A549 (cell line): ENCODE data around the gene OVAAL. TPM values are rescaled to one million over a fixed set of nuclear protein-coding genes. Genes with fewer than 3 reads are reported as not detected.

ENCODE experiments used
- ATAC-seq, 2 experiments: fragments of 200-7000 bp in 1 of 2; fragments of >200 bp in 1 of 2; cut with Nextera tagmentation in 1 of 2; cut with Tn5 transposase in 1 of 2; 3 replicates each; pipeline versions ENCODE4 v1.8.0 to v1.9.1; 2018 to 2020; ENCODE audit warnings: mild to moderate bottlenecking in 1 of 2, moderate library complexity in 1 of 2
- CTCF ChIA-PET: fragments of 300-600 bp; sonication (Branson Sonifier 250); formaldehyde crosslinking; extraction: SDS; loops from one replicate; lab custom pipeline; 2021; ENCODE audit warnings: antibody characterized with exemption, inconsistent platforms; lab: Yijun Ruan, JAX
- POLR2A ChIA-PET: fragments of 350-600 bp; formaldehyde crosslinking; extraction: SDS; loops from one replicate; lab custom pipeline; 2021; ENCODE audit warnings: antibody characterized with exemption, inconsistent platforms; lab: Yijun Ruan, JAX
- DNase-seq, 2 experiments: peaks; one replicate each; pipeline versions ENCODE4 v3.0.0 to v3.0.0-alpha.2; 2011 to 2016; ENCODE audit warnings: low read depth in 1 of 2, low spot score in 1 of 2
- FAIRE-seq: peaks from 2 replicates; lab custom pipeline; 2011; peaks lifted over from hg19 to GRCh38; lab: Jason Lieb, UNC
- H3K27ac ChIP-seq, 2 experiments: fragments of >200 bp; sonication (Bioruptor Twin); formaldehyde crosslinking; 3 replicates each; pipeline ENCODE4 v1.5.1; 2016 to 2017
- H3K4me1 ChIP-seq: fragments of >200 bp; sonication (Bioruptor Twin); formaldehyde crosslinking; 3 replicates; pipeline ENCODE4 v1.6.1; 2016
- H3K4me2 ChIP-seq: fragments of >200 bp; sonication (Bioruptor Twin); formaldehyde crosslinking; 3 replicates; pipeline ENCODE4 v1.6.1; 2016
- H3K4me3 ChIP-seq: fragments of >200 bp; sonication (Bioruptor Twin); formaldehyde crosslinking; 3 replicates; pipeline ENCODE4 v1.5.1; 2016
- H3K9me3 ChIP-seq: fragments of >200 bp; sonication (Bioruptor Twin); formaldehyde crosslinking; 3 replicates; pipeline ENCODE4 v1.6.1; 2016
- E2F6 ChIP-seq: IDR thresholded peaks from 2 replicates; pipeline ENCODE4 v1.6.1; 2012; ENCODE audit warnings: low read depth, borderline replicate concordance
- ESRRA ChIP-seq: fragments of 150-350 bp; IDR thresholded peaks from 2 replicates; pipeline ENCODE4 v1.6.1; 2014; ENCODE audit warnings: mild to moderate bottlenecking, low read length, borderline replicate concordance
- FOXS1 ChIP-seq: fragments of 250-450 bp; sonication (Bioruptor Pico); IDR thresholded peaks from 2 replicates; pipeline ENCODE4 v1.5.0; 2020; ENCODE audit warnings: mild to moderate bottlenecking, moderate library complexity
- GATA3 ChIP-seq: IDR thresholded peaks from 2 replicates; pipeline ENCODE4 v1.6.1; 2012; ENCODE audit warnings: borderline replicate concordance
- HDAC2 ChIP-seq: fragments of 200-600 bp; sonication (generic); IDR thresholded peaks from 2 replicates; pipeline ENCODE4 v1.6.1; 2016
- HMGXB4 ChIP-seq: fragments of 250-450 bp; sonication (Bioruptor Pico); IDR thresholded peaks from 2 replicates; pipeline ENCODE4 v1.5.0; 2021; ENCODE audit warnings: mild to moderate bottlenecking, moderate library complexity, borderline replicate concordance
- HOXB13 ChIP-seq: fragments of 250-450 bp; sonication (Bioruptor Pico); IDR thresholded peaks from 2 replicates; pipeline ENCODE4 v1.5.0; 2020; ENCODE audit warnings: low read depth, mild to moderate bottlenecking, moderate library complexity
- HOXB5 ChIP-seq: fragments of 250-450 bp; sonication (Bioruptor Pico); IDR thresholded peaks from 2 replicates; pipeline ENCODE4 v1.5.0; 2020; ENCODE audit warnings: mild to moderate bottlenecking, moderate library complexity
- KDM1A ChIP-seq: fragments of 200-600 bp; sonication (generic); IDR thresholded peaks from 2 replicates; pipeline ENCODE4 v1.6.1; 2016; ENCODE audit warnings: low read depth, mild to moderate bottlenecking
- MAZ ChIP-seq: fragments of 150-350 bp; IDR thresholded peaks from 2 replicates; pipeline ENCODE4 v1.6.1; 2014; ENCODE audit warnings: antibody characterized with exemption, low read depth, low read length, borderline replicate concordance
- PHF8 ChIP-seq: fragments of 200-600 bp; sonication (generic); IDR thresholded peaks from 2 replicates; pipeline ENCODE4 v1.6.1; 2016; ENCODE audit warnings: low read depth, mild to moderate bottlenecking, antibody characterized with exemption, moderate library complexity, borderline replicate concordance
- POLR2A ChIP-seq: IDR thresholded peaks from 2 replicates; pipeline ENCODE4 v1.6.1; 2012; ENCODE audit warnings: mild to moderate bottlenecking, low read length
- RARB ChIP-seq: fragments of 250-450 bp; sonication (Bioruptor Pico); IDR thresholded peaks from 2 replicates; pipeline ENCODE4 v1.8.0; 2021; ENCODE audit warnings: mild to moderate bottlenecking, moderate library complexity
- RFX5 ChIP-seq: fragments of 450-650 bp; IDR thresholded peaks from 2 replicates; pipeline ENCODE4 v1.7.1; 2014; ENCODE audit warnings: antibody characterized with exemption, mild to moderate bottlenecking, moderate library complexity
- RNF2 ChIP-seq: fragments of 200-600 bp; sonication (generic); IDR thresholded peaks from 2 replicates; pipeline ENCODE4 v1.6.1; 2016; ENCODE audit warnings: low read depth, mild to moderate bottlenecking, antibody characterized with exemption, moderate library complexity, borderline replicate concordance
- SMC3 ChIP-seq: fragments of >200 bp; sonication (Bioruptor Twin); formaldehyde crosslinking; IDR thresholded peaks from 3 replicates; pipeline ENCODE4 v1.6.1; 2018; ENCODE audit warnings: inconsistent platforms
- TFCP2L1 ChIP-seq: fragments of 250-450 bp; sonication (Bioruptor Pico); IDR thresholded peaks from 2 replicates; pipeline ENCODE4 v1.5.0; 2021; ENCODE audit warnings: mild to moderate bottlenecking
- TP53 ChIP-seq: fragments of 250-450 bp; sonication (Bioruptor Pico); IDR thresholded peaks from 2 replicates; pipeline ENCODE4 v1.5.0; 2021; ENCODE audit warnings: mild to moderate bottlenecking, moderate library complexity
- ZC3H11A ChIP-seq: fragments of 450-650 bp; IDR thresholded peaks from 2 replicates; pipeline ENCODE4 v1.6.1; 2014; ENCODE audit warnings: antibody characterized with exemption, mild to moderate bottlenecking
- WGBS: methylation state at CpG from one replicate; pipeline ENCODE4 v1.1.6; 2017; ENCODE audit errors: missing lambda C conversion rate; 5-methylcytosine and 5-hydroxymethylcytosine counted together
- polyA minus RNA-seq: library from RNA; depleted of rRNA, polyadenylated mRNA; stranded (reverse); fragments of >200 nt; gene quantifications from 2 replicates; pipeline ENCODE4 v1.2.3, GENCODE V29; 2011; rRNA and poly(A)+ RNA removed
- polyA plus RNA-seq, 4 experiments: library from polyadenylated mRNA; depleted of rRNA in 3 of 4; stranded (reverse); fragments of >200 nt; fragmentation: RNase III in 1 of 4; extraction: RNeasy Plus Mini Kit Qiagen cat#74134 plus additional on column Dnase treatment in 1 of 4; gene quantifications; 2 replicates in 3 of 4; 3 replicates in 1 of 4; pipeline ENCODE4 v1.2.3, GENCODE V29; 2011 to 2017
- TF ChIP-seq, protein P1 (sequence below): IDR thresholded peaks from 2 replicates; pipeline ENCODE4 v1.6.1; 2012
- TF ChIP-seq, protein P2 (sequence below): fragments of >200 bp; sonication (Bioruptor Twin); formaldehyde crosslinking; IDR thresholded peaks from 3 replicates; pipeline ENCODE4 v1.6.1; 2016
- TF ChIP-seq, protein P3 (sequence below): IDR thresholded peaks from 2 replicates; pipeline ENCODE4 v1.6.1; 2012

Gene OVAAL
- polyA plus RNA-seq (2011; rRNA removed), result not detected in 2 replicates
- 0.03 TPM in 1 of 2 replicates, not detected in the other for polyA plus RNA-seq (2012; cell fraction: cytosol; rRNA removed)
- polyA plus RNA-seq (2012; cell fraction: nucleus; rRNA removed), result 0.04 TPM in 1 of 2 replicates, not detected in the other
- polyA plus RNA-seq (2017; fragmentation: RNase III; extraction: RNeasy Plus Mini Kit Qiagen cat#74134 plus additional on column Dnase treatment), result 0.08 to 0.12 TPM (median 0.09 TPM) in 3 replicates
- not detected in 2 replicates for polyA minus RNA-seq

DNA sequence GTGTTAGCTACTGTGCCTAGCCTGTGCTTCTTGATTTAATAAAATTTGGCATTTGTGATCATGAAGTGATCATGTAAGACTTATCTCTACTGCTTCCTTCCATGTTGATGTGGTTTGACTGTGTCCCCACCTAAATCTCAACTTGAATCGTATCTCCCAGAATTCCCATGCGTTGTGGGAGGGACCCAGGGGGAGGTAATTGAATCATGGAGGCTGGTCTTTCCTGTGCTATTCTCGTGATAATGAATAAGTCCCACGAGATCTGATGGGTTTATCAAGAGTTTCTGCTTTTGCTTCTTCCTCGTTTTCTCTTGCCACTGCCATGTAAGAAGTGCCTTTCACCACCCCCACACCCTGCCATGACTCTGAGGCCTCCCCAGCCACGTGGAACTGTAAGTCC lies at the start of gene OVAAL:
OVAAL (plus strand) TSS at position 301 of the 400 bp plus-strand sequence.
- no peak for FAIRE-seq
- DNase-seq, result no peak
- ChIA-PET POLR2A (no interaction called here), CTCF (interaction anchor here (0.6 to 1.3 kb wide), 5 partner anchors 8 to 42 kb away, joined by 3 read pairs; no protein-coding TSS in a partner anchor)
- 73% methylated on average over 6 of the region's 6 CpGs for WGBS
- peak within 1 kb of the TSS; percentile 45; the same call in 2 of the 3 replicates for H3K4me2 ChIP-seq
- ATAC-seq, result no peak
- TF ChIP-seq RFX5, result no peak
- TF ChIP-seq SMC3, result no peak
- no peak for TF ChIP-seq TFCP2L1 (CRISPR knock-in tag)
- no peak for TF ChIP-seq RNF2
- TF ChIP-seq GATA3, result no peak
- TF ChIP-seq RARB (CRISPR knock-in tag), result no peak
- no peak for TF ChIP-seq FOXS1 (CRISPR knock-in tag)
- TF ChIP-seq, protein P1, sequence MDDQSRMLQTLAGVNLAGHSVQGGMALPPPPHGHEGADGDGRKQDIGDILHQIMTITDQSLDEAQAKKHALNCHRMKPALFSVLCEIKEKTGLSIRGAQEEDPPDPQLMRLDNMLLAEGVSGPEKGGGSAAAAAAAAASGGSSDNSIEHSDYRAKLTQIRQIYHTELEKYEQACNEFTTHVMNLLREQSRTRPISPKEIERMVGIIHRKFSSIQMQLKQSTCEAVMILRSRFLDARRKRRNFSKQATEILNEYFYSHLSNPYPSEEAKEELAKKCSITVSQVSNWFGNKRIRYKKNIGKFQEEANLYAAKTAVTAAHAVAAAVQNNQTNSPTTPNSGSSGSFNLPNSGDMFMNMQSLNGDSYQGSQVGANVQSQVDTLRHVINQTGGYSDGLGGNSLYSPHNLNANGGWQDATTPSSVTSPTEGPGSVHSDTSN, result no peak
- TF ChIP-seq, protein P2, sequence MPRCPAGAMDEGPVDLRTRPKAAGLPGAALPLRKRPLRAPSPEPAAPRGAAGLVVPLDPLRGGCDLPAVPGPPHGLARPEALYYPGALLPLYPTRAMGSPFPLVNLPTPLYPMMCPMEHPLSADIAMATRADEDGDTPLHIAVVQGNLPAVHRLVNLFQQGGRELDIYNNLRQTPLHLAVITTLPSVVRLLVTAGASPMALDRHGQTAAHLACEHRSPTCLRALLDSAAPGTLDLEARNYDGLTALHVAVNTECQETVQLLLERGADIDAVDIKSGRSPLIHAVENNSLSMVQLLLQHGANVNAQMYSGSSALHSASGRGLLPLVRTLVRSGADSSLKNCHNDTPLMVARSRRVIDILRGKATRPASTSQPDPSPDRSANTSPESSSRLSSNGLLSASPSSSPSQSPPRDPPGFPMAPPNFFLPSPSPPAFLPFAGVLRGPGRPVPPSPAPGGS, result no peak
- TF ChIP-seq ZC3H11A, result no peak
- no peak for TF ChIP-seq E2F6
- TF ChIP-seq PHF8, result no peak
- no peak for TF ChIP-seq KDM1A
- TF ChIP-seq MAZ, result no peak
- TF ChIP-seq POLR2A, result no peak
- H3K4me3 ChIP-seq, result no peak within 1 kb of the TSS
- peaks cover 39% of the 10 kb centered on the region for H3K4me1 ChIP-seq
- peak within 1 kb of the TSS; percentile 78; a peak in 5 of 6 replicates for H3K27ac ChIP-seq
- no peaks in the 10 kb centered on the region for H3K9me3 ChIP-seq

DNA sequence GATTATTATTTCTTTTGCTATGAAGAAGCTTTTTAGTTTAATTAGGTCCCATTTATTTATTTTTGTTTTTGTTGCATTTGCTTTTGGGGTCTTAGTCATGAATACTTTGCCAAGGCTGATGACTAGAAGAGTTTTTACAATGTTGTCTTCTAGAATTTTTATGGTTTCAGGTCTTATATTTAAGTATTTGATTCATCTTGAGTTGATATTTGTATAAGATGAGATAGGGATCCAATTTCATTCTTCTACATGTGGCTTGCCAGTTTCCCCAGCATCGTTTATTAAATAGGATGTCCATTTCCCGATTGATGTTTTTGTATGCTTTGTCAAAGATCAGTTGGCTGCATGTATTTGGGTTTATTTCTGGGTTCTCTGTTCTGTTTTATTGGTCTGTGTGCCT lies 47.9 kb upstream of the OVAAL start:
- Histone ChIP-seq H3K4me3 (no peak overlapping the region), H3K4me1 (peaks cover 4% of the 10 kb centered on the region), H3K4me2 (no peak overlapping the region), H3K27ac (no peak overlapping the region), H3K9me3 (no peaks in the 10 kb centered on the region)
- FAIRE-seq (no peak), DNase-seq (no peak), ATAC-seq (no peak)
- CTCF ChIA-PET, result interaction anchor here (1.4 to 10.9 kb wide), 2 partner anchors 353 to 631 kb away, joined by 5 to 145 read pairs; no protein-coding TSS in a partner anchor
- TF ChIP-seq HMGXB4 (no peak), HOXB5 (CRISPR knock-in tag) (no peak), HOXB13 (CRISPR knock-in tag) (no peak), TP53 (no peak), ESRRA (no peak), HDAC2 (no peak)
- TF ChIP-seq, protein P3, sequence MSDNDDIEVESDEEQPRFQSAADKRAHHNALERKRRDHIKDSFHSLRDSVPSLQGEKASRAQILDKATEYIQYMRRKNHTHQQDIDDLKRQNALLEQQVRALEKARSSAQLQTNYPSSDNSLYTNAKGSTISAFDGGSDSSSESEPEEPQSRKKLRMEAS, result no peak
- whole genome bisulfite sequencing, result 87% methylated on average over 2 of the region's 2 CpGs
- POLR2A ChIA-PET, result no interaction called here
